ENCODE results near the gene RPUSD2. TPM values are rescaled to one million over a fixed set of nuclear protein-coding genes. Genes with fewer than 3 reads are reported as not detected.

RPUSD2 gene
- total and polyA plus RNA-seq, 2 experiments from 2014 or later, result 22.0 to 25.5 TPM

GRCh38 chr15:40554161-40554525 lies 15.0 kb upstream of the RPUSD2 start (continued):
- no peak for TF ChIP-seq JUNB (IDR thresholded peaks at IDR 0.05; ENCODE audit: unreplicated experiment)
- no peak for TF ChIP-seq EZH2 (IDR thresholded peaks at IDR 0.05; ENCODE audit: low read depth, unreplicated experiment)
- TF ChIP-seq STAT1 (IDR thresholded peaks at IDR 0.05; ENCODE audit: unreplicated experiment), result no peak
- TF ChIP-seq NANOG (IDR thresholded peaks at IDR 0.05; ENCODE audit: borderline replicate concordance), result no peak
- TF ChIP-seq REST (IDR thresholded peaks at IDR 0.05; ENCODE audit: unreplicated experiment), result no peak
- no peak for TF ChIP-seq ZNF114 (CRISPR knock-in tag; IDR thresholded peaks at IDR 0.05)
- TF ChIP-seq CREB1 (CRISPR knock-in tag; IDR thresholded peaks at IDR 0.05; ENCODE audit: low read depth), result no peak
- TF ChIP-seq POLR2AphosphoS5 (IDR thresholded peaks at IDR 0.05; ENCODE audit: low read depth), result no peak
- TF ChIP-seq ZNF331 (CRISPR knock-in tag; IDR thresholded peaks at IDR 0.05; ENCODE audit: low read depth), result no peak

GRCh38 chr15:40555876-40556275 lies 13.2 kb upstream of the RPUSD2 start:
- no peaks in the 10 kb centered on the region for H3K9me3 Mint-ChIP-seq
- Histone ChIP-seq H3K36me3 (ENCODE audit: insufficient read depth) (no peaks in the 10 kb centered on the region), H4K20me1 (replicated peaks; ENCODE audit: insufficient read depth) (no peaks in the 10 kb centered on the region; the same call in 1 of the 2 replicates), H3K4me2 (no peak overlapping the region), H3K4me3 (no peak overlapping the region), H3K27ac (ENCODE audit: low read depth) (no peak overlapping the region), H3F3A (replicated peaks; ENCODE audit: low read depth) (no peaks in the 10 kb centered on the region), H3K27me3 (ENCODE audit: insufficient read depth) (no peaks in the 10 kb centered on the region), H3K79me2 (replicated peaks; ENCODE audit: insufficient read depth) (no peaks in the 10 kb centered on the region), H3K4me1 (ENCODE audit: insufficient read depth) (peaks cover 27% of the 10 kb centered on the region), H2AFZ (no peak overlapping the region), H3K9me2 (ENCODE audit: insufficient read depth) (no peaks in the 10 kb centered on the region)
- DNase-seq (ENCODE audit: low spot score) (no peak), ATAC-seq (no peak)
- peaks cover 50% of the 10 kb centered on the region for H3K4me1 Mint-ChIP-seq
- peaks cover 14% of the 10 kb centered on the region for H3K27me3 Mint-ChIP-seq (ENCODE audit: insufficient read depth, low read depth, poor library complexity)
- no peak for TF ChIP-seq JUNB (IDR thresholded peaks at IDR 0.05; ENCODE audit: unreplicated experiment)
- peaks cover 22% of the 10 kb centered on the region; the same call in 2 of the 3 replicates for H3K36me3 Mint-ChIP-seq (ENCODE audit: low read depth)
- H3K27ac Mint-ChIP-seq, result 0 out of 2 replicates have a peak overlapping the region, but pooled peaks have one; percentile 67
- H3K4me3 Mint-ChIP-seq, result no peak overlapping the region

GRCh38 chr15:40558952-40559742 lies 10.0 kb upstream of the RPUSD2 start:
- no peak overlapping the region for H3K4me2 ChIP-seq
- no peaks in the 10 kb centered on the region for H3K9me3 Mint-ChIP-seq
- TF ChIP-seq ZNF462 (CRISPR knock-in tag; IDR thresholded peaks at IDR 0.05), result no peak
- no peak for TF ChIP-seq NANOG (IDR thresholded peaks at IDR 0.05; ENCODE audit: borderline replicate concordance)
- TF ChIP-seq STAT1 (IDR thresholded peaks at IDR 0.05; ENCODE audit: unreplicated experiment), result no peak

More at GRCh38 chr15:40558952-40559742, 10.0 kb upstream of the RPUSD2 start:
- DNase-seq (ENCODE audit: low spot score) (no peak), ATAC-seq (no peak)
- H3K4me1 ChIP-seq (ENCODE audit: insufficient read depth), result peaks cover 14% of the 10 kb centered on the region
- H3K36me3 ChIP-seq (ENCODE audit: insufficient read depth), result no peaks in the 10 kb centered on the region
- peaks cover 17% of the 10 kb centered on the region; the same call in 2 of the 3 replicates for H3K36me3 Mint-ChIP-seq (ENCODE audit: low read depth)
- no peak overlapping the region for H3K4me3 ChIP-seq
- peaks cover 5% of the 10 kb centered on the region for H3K27me3 Mint-ChIP-seq (ENCODE audit: insufficient read depth, low read depth, poor library complexity)
- H4K20me1 ChIP-seq (replicated peaks; ENCODE audit: insufficient read depth), result peaks cover 3% of the 10 kb centered on the region; the same call in 1 of the 2 replicates
- peaks cover 34% of the 10 kb centered on the region for H3K4me1 Mint-ChIP-seq
- no peaks in the 10 kb centered on the region for H3K9me2 ChIP-seq (ENCODE audit: insufficient read depth)
- H3K4me3 Mint-ChIP-seq, result no peak overlapping the region
- H3K27me3 ChIP-seq (ENCODE audit: insufficient read depth), result no peaks in the 10 kb centered on the region
- H3K79me2 ChIP-seq (replicated peaks; ENCODE audit: insufficient read depth), result 0 out of 2 replicates have a peak, but pooled peaks cover 3% of the 10 kb centered on the region
- H2AFZ ChIP-seq, result no peak overlapping the region
- H3K27ac ChIP-seq (ENCODE audit: low read depth), result no peak overlapping the region
- no peaks in the 10 kb centered on the region for H3F3A ChIP-seq (replicated peaks; ENCODE audit: low read depth)
- H3K27ac Mint-ChIP-seq, result peak overlapping the region; percentile 60; the same call in 1 of the 2 replicates
